Activated CD8-positive, alpha-beta memory T cell treated with anti-CD3 and anti-CD28 coated beads, Interleukin-2, amount 50 U/mL, for 4 hours (primary cell): ENCODE results near the gene RGS4.

ENCODE experiments used
- DNase-seq: peaks from one replicate; pipeline ENCODE4 v3.0.0-alpha.2; 2020

RGS4 gene

DNA sequence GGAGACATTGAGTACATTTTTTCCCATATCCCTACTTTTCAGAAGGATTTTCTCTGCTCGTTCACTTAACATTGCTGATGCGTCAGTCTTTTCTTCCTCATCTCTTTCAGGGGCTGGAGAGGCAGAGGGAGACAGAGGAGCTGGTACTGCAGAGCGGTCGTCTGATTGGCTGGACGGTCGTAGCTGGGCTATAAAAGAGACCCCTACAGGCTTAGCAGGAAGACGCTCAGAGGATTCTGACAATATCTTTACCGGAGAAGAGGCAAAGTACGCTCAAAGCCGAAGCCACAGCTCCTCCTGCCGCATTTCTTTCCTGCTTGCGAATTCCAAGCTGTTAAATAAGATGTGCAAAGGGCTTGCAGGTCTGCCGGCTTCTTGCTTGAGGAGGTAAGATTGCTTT lies at the start of gene RGS4:
TSS of gene RGS4 (plus strand) at position 220 of the 400 bp plus-strand sequence. CDS start at position 344, 124 bp downstream.
- DNase-seq = no peak

DNA sequence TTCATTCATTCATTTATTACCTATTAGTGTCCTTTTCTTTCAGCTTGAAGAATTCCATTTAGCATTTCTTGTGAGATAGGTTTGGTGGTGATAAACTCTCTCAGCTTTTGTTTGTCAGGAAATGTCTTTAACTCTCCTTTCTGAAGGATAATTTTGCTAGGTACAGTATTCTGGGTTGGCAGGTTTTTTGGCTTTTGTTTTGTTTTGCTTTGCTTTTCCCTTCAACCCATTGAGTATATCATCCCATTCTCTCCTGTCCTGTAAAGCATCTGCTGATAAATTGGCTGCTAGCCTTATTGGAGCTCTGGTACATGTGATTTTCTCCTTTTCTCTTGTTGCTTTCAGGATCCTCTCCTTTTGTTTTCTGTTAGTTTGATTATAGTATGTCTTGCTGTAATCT lies 47.0 kb upstream of the RGS4 start:
- no peak for DNase-seq

DNA sequence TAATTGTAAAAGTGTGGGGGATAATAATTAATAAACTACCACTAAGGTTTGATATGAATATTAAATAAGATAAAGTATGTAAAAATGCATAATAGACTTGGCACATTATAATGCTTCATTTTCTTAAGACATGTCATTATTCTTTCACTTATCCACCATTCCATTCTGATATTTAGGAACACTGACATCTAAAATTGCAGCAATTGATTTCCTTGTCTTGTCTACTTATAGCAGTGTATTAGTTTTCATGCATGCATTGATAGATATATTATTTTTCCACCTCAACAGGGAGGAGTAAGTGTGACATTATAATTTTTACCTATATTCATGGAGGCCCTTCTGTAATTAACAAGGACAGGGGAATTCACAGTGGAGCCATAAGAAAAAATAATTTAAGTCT lies 41.6 kb upstream of the RGS4 start:
- DNase-seq = no peak

DNA sequence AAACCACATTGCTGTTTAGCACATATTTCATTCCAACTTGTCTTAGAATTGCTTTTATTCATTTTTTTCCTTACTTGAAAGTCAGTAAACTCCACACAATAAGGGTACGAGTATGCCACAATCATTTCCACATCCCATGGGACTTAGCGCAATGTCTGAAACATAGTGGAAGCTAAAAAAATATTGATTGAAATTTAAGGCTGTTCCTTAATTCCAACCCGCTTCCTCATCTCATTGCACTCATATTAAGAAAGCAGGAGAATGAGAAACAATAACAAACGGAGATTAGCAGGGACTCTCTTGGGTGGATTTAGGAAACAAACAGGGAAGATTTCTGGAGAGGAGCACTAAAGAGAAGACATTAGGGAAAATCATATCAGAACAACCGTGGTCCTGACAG lies 39.3 kb upstream of the RGS4 start:
- DNase-seq = no peak

DNA sequence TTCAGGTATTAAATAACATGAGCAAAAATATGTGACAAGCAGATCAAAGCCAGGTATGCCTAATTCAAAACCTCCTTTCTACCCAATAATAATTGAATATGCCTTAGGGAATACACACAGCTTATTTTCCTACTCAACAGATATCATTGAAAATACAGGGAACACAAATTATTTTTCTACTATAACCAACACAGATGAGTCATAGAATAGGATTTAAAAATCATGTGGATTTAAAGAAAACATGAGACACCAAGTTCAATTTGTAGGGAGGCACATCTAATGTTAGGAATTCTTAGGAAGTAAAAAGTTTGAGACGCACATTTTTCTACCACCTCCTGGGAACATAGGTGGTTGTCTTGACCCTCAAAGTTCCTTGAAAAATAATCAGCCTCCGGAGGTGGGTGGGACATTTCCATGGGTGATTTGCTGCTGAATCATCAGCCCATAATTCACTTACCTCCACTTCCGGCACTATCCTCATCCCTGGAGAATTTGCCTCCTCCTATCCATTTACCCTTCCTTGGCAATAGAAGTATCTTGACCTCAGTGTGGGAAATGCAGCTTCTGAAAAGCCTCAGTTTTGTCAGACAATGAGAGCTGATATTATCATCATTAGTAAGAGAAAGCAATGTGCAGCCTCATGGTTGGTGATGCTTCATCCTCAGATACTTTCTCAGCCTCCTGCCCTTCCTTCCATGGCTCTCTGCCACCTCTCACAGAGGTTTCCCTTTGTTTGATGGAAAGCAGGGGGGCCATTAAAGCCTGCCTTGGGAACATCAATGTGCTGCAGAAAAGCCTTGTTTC lies 33.5 kb upstream of the RGS4 start:
- no peak for DNase-seq

DNA sequence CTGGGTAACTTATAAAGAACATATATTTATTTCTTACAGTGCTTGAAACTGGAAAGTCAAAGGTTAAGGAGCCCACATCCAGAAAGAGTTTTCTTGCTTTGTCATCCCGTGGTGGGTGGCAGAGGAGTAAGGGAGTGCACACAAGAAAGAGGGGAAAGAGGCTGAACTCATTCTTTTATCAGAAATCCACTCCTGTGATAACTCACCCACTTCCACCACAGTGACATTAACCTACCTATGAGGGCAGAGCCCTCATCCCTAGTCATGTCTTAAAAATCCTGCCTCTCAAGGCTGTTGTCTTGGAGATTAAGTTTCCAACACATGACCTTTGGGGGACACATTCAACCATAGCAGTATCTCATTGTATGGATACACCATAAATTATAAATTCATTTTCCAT lies 32.5 kb upstream of the RGS4 start:
- DNase-seq = no peak

DNA sequence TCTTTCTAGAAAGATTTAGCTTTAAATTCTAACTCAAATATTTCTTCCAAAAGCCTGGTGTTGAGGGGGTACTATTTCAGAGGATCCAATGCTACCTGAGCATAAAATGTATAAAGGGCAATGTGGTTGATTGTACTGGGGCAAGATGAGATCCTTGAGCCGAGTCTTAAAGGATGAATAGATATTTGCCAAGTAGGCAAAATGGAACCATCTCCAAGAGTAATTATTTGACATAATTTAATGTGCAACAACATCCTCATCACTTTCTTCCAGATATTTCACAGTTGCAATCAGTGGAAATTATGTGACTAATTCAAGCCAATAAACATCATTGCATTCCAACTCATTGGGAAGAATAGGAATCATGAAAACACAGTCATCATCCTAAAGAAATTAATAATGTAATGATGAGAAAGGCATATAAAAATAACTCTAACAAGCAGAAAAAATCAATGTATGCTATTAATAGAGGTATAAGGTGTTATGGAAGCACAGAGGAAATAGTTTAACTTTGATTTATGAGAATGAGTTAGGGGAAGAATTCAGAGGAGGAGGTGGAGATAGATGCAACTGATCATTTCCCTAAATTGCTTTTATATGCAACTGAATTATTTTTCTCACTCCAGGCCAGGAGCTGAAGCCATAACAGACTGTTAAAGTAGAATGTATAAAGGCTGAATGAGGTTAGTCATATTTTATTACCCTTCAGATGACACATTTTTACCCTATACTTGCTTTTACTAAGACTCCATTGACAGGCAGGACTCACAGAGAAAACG lies 30.0 kb upstream of the RGS4 start:
- no peak for DNase-seq

DNA sequence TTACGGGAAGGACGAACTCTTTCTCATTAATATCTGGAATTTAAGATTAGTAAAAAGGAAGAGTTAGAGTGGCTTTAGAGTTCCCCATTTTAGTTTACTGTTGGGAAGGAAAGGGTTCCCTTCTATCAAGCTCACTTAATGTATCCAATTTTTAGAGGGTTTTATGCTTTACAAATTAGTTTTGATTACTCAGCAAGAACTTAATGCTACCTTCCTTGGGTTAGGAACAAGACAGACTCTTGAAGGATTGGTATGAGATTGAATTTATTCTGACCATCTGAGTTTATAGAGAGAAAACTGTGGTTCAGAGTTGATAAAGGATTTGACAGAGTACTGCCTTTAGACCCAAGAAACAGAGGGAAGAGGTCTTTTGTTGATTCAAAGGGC lies 29.5 kb upstream of the RGS4 start:
- no peak for DNase-seq

DNA sequence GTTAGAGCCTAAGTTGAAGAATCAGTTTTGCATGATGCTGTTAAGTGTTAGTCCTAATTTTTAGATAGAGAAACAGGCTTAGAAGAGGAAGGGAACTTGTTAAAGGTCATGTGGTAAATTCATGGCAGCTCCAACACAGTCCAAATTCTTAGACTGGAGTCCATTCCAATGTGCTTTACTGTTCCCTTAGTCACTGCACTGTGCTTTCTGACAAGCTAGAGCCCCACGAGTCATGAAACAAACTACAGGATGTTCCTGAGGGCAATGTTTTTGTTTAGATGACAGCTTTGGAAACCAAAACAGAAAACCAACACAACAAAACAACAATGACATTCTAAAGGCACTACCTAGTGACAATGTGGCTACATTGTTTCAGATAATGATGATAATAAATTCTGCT lies 23.1 kb upstream of the RGS4 start:
- DNase-seq = no peak

DNA sequence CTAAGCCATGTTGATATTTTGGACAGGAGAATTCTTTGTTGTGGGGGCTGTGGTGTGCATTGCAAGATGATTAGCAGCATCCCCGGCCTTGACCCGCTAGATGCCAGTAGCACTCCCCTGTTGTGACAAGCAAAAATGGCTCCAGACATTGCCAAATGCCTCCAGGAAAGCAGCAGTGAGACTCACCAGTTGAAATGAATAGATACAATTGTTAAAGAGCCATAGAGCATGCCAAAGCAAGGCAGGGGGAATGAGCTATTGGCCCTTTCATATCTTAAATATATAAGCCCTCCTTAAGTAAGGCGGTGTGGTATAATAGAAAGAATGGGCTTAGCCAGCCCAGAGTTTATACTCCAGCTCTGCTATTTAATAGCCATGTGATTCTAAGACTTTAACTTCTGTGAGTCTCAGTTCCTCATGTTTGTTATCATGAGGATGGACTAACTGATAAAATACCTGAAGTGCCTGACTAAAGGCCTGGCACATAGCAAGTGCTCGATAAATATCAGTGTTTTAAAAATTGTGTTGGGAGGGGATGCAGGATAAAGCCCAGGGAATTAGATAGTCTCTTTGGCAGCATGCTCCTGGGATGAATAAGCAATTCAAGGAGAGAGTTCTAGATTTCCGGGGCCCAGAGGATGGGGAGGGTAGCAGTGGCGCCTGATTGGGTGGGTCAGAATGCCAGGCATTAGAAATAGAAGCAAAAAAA lies 21.1 kb upstream of the RGS4 start:
- no peak for DNase-seq

DNA sequence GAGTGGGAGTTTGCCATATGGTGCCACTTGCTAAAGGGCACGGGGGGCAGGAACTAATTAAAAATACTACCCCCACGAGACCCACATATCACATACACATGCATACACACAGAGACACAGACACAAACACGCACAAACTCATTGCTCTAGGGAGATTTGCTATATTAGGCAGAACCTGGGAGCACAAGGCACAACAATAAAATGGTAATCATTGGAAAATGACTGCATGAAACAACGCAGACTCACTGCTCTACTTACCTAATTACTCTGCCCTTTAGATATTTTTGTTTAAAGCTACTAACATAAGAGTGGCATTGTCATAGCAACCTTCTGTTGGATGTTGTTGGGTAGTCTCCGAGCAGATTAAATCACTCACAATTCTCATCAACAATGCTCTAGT lies 20.3 kb upstream of the RGS4 start:
- DNase-seq = no peak

DNA sequence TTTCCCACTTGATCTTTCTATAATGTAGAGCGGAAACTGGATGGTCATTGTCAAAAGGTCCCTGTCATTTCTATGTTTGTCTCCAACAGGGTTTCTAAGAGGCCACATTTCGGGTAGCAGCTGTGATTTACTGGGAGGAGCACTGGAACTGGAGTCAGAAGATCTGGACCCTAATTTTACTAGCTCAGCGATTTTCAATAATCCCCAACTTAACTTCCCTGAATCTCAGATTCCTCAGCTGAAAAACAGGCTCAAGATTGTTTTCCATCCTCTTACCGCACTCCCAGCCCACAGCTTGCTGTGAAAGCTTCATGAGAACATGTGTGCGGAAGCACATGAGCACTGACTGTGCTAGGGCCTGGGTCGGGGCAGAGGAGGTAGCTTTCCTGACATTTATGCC lies 19.9 kb upstream of the RGS4 start:
- DNase-seq = no peak

DNA sequence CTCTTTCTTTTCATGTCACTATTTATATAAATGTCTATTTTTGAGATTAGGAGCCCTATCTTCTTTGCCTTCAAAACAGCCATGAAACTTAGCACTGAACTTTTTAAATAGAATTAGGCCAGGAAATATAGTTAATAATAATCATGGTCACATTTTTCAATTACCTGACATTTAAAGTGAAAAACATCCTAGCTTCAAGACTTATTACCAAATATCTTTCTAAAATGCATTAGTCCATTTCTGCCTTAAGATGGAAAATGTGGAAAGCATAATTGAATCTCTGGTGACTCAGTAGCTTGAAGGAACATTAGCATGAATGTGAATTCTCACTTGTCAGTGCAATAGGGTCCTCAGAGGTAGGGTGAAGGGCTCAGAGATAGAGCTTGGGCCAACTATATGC lies 18.7 kb upstream of the RGS4 start:
- no peak for DNase-seq

DNA sequence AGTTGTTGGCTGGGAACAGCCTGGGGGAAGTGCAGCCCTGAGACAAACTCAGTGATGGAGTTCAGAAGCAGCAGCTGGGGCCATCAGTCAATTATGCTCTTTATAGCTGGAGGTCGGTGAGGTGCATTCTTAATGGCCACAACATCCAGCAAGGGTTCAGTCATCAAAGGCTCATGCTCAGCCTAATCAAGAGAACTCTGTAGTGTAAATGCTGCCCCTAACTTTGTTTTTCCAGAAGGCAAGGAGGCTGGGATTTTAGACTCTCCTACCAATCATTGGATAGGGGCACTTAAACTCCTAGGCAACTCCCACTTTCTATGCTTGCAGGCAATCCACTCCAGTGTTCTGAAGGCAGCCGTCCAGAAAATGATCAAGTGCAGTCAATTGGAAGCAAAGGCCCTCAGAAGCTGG lies 15.0 kb upstream of the RGS4 start:
- DNase-seq = no peak

DNA sequence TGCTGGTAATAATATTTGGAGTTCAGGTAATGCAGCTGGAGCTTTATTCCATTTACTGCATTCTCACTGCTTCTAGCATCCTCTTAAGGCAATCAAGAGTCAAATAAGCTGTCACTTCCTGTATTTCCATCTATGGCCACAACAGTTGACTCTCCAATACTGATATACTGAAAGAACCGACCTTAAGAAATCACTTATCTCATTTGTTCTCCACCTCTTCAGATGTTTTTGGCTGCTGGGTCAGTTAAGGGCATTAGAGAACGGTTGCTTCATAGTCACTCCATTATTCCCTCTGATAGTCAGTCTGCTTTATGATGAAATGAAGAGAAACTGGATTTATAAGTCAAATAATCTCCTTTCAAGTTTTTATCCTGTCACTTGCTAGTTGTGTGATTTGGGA lies 14.2 kb upstream of the RGS4 start:
- no peak for DNase-seq

DNA sequence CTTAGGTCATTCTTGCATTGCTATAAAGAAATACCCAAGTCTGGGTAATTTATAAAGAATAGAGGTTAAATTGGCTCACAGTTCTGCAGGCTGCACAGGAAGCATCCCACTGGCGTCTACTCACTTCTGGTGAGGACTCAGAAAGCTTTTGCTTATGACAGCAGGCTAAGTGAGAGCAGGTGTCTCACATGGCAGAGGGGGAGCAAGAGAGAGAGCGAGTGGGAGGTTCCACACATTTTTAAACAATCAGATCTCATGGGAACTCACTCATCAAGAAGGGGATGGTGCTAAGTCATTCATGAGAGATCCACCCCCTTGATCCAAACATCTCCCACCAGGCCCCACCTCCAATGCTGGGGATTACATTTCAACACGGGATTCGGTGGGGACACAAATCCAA lies 13.6 kb upstream of the RGS4 start:
- no peak for DNase-seq

DNA sequence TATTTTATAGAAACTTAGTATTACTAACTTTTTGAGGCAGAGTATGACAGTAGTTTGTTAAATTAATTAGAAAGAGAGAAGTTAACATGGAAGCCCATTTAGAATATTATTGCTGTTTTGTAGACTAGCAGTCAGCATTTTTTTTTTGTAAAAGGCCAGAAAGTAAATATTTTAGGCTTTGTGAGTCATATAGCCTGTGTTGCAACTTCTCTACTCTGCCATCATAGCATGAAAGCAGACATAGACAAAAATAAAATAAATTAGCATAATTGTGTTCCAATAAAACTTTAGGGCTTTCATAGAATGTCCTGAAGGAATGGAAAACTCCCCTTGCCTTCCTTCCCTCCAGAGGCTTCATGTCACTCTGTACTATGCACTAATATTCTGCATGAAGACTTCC lies 12.3 kb upstream of the RGS4 start:
- no peak for DNase-seq

DNA sequence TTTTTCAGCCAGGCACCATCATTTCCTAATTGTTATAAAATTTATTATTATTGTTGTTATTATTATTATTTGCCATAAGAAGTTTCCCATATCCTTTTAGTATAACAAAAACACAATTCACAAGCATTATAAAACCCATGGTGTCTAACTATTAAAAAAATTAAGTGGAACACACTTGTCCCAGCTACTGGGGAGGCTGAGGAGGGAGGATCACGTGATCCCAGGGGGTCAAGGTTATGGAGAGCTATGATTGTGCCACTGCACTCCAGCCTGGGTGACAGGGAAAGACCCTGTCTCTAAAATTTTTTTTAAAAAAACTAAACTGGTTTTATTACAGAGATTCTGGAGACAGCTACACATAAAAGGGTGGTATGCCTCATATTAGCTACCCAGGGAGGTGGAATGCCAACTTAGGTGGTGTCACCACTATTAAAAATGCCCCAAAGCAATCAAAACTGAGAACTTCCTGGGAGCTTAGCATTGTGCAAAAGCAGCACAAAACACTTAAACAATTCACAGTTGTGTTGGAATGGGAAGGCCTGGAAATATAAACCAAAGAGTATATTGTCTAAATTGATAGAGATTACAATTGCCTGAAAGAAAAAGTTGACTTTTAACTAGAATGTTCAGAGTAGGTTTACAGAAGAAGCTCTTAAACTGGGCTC lies 8.7 kb upstream of the RGS4 start:
- no peak for DNase-seq

DNA sequence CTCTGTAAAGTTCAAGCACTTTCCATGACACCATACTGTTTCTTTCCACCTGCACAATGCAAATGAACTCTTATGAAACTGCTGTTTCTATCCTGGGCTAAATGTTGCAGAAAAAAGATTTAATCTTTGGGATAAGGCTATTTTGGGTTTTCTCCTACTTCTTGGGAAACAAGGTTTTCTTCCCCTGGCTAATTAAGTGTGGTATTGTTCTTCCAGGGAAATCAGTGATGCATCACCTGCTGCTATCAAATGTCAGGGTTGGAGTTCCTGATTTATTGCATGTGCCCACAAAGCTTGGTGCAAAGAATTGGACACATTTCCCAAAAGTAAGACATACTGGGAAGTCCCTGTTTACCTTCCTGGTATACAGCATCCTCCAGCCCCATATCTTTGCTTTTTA lies 6.0 kb upstream of the RGS4 start:
- DNase-seq = no peak

DNA sequence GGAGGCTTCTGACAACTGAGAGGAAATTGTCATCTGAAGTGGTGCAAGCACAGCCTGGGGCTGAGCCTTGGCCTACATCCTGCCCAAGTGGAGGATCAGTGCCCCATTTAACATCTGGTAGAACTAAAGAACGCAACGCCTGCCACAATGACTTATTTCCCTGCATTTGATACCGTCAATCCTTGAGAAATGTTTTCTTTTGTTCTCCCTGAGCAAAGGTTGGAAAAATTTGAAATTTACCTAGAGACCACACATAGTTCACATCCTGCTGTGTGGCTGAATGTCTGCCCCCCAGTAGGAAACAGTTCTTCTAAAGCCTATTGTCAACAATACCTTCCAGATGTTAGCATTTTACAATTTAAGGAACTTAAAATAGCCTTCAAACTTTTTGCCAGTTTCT lies 5.6 kb upstream of the RGS4 start:
- no peak for DNase-seq

DNA sequence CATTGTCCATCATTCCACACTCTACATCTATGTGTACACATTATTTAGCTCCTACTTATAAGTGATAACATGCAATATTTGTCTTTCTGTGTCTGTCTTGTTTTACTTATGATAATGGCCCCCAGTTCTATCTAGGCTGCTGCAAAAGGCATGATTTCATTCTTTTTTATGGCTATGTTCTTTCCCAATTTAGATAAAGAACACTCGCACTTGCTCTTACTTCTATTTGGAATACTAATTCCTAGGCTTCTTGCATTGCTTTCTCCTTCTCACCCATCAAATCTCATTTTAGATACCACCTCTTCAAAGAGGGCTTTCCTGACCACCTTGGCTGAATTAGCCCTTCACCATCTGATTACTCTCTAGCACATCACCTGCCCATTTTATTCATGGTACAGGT lies 3.0 kb upstream of the RGS4 start:
- DNase-seq = no peak

DNA sequence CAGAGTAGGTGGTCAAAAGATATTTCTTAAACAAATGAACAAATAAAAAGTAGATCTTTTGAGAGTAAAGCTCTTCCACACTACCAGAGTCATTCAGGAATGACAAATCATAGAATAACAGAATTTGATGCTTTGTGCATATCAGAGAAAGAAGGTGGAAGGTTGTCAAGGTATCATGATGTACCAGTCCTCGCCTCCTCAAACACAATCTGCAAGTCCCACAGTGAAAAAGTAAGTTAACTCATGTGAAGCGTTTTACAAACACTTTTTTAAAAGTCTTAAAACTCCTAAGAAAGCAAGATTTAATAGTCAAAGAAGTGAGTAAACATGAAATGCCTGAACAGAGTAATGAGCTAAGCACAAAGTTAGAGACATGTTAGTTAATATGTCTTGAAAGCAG lies 2.5 kb upstream of the RGS4 start:
- DNase-seq = no peak

DNA sequence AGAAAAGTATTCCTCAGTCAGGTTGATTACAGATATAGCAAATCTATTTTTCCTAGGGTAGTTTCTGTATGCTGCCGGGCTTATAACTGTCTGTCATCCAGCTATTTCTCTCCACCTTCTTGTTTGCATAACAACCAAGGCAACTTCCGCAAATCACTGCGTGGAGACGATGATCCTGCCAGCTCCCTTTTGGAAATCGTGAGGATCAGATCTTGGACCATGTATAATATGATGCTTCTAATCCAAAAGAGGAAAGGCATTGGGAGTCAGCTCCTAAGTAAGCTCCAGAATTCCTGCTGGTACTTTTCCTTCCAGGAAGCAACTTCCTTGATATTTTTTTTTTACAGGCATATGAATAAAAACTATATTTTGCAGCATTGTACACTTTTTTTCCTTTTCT lies 445 bp upstream of the RGS4 start:
- no peak for DNase-seq
